Naive thymus-derived CD8-positive, alpha-beta T cell (primary cell): Measurements from ENCODE around the gene RPGRIP1L. TPM values are rescaled to one million over a fixed set of nuclear protein-coding genes. Genes with fewer than 3 reads are reported as not detected.

Source experiments
- ATAC-seq, 2 donors: fragments of 150-1000 bp; cut with Tn5 transposase in 1 of 2; sonication (Bioruptor Pico), chemical (Tn5 transposase) in 1 of 2; 1 replicate in 1 of 2; 2 replicates in 1 of 2; pipeline ENCODE4 v1.10.0; 2021; ENCODE audit warnings: mild to moderate bottlenecking in 2 of 2, moderate library complexity in 2 of 2
- POLR2A ChIA-PET: fragments of 350-600 bp; sonication (Branson Sonifier 250); formaldehyde crosslinking; loops from one replicate; lab custom pipeline; 2021; ENCODE audit warnings: antibody characterized with exemption; lab: Charles Lee
- DNase-seq, 10 donors: peaks; one replicate each; pipeline versions ENCODE4 v3.0.0 to v3.0.0-alpha.2; 2020 to 2022
- H3K27ac Mint-ChIP-seq, 10 donors: one replicate each; pipeline ENCODE4 v1.8.0; 2020 to 2022; ENCODE audit warnings: mild to moderate bottlenecking in 10 of 10, mixed read lengths in 10 of 10, moderate library complexity in 4 of 10, inconsistent platforms in 1 of 10
- H3K27me3 Mint-ChIP-seq, 5 donors: one replicate each; pipeline ENCODE4 v1.8.0; 2021 to 2022; ENCODE audit warnings: mixed read lengths in 5 of 5
- H3K36me3 Mint-ChIP-seq, 3 donors: one replicate each; pipeline ENCODE4 v1.8.0; 2020 to 2022; ENCODE audit warnings: mixed read lengths in 3 of 3, mild to moderate bottlenecking in 2 of 3, inconsistent platforms in 1 of 3
- H3K4me1 Mint-ChIP-seq, 4 donors: one replicate each; pipeline ENCODE4 v1.8.0; 2021 to 2022; ENCODE audit warnings: mixed read lengths in 4 of 4
- H3K4me3 Mint-ChIP-seq, 10 donors: one replicate each; pipeline ENCODE4 v1.8.0; 2020 to 2022; ENCODE audit warnings: mild to moderate bottlenecking in 10 of 10, mixed read lengths in 10 of 10, moderate library complexity in 6 of 10, inconsistent platforms in 1 of 10
- H3K9me3 Mint-ChIP-seq, 9 donors: one replicate each; pipeline ENCODE4 v1.8.0; 2020 to 2022; ENCODE audit warnings: mixed read lengths in 9 of 9, mild to moderate bottlenecking in 3 of 9, inconsistent platforms in 1 of 9, moderate library complexity in 1 of 9
- polyA plus RNA-seq, 3 donors: library from polyadenylated mRNA; unstranded; fragments of 300-500 nt; fragmentation: Illumina TruSeq; gene quantifications; one replicate each; pipeline ENCODE4 v1.2.3, GENCODE V29; 2021
- total RNA-seq, 8 experiments: library from RNA in 2 of 8; stranded (reverse) in 2 of 8; gene quantifications; one replicate each; pipeline ENCODE4 v1.2.3 and lab custom pipeline; 2021 to 2026

Gene RPGRIP1L
- total and polyA plus RNA-seq, 5 experiments from 2014 or later, result 2.5 to 5.3 (median 3.9) TPM

- POLR2A ChIA-PET, result no interaction called here
- Mint-ChIP-seq H3K27ac (no peak overlapping the region), H3K9me3 (no peaks in the 10 kb centered on the region), H3K27me3 (no peaks in the 10 kb centered on the region), H3K36me3 (no peaks in the 10 kb centered on the region), H3K4me1 (peaks cover 19 to 37% (median 31%) of the 10 kb centered on the region in 4 donors), H3K4me3 (no peak overlapping the region)
- DNase-seq (no peak), ATAC-seq (no peak)
Measured at GRCh38 chr16:53734908-53735307, 31.2 kb upstream of the RPGRIP1L start.

- no peak for DNase-seq
- peaks cover 24 to 47% (median 39%) of the 10 kb centered on the region in 4 donors for H3K4me1 Mint-ChIP-seq
- H3K9me3 Mint-ChIP-seq, result peaks cover 0 to 4% (median 0%) of the 10 kb centered on the region in 9 donors
- ATAC-seq, result no peak
- no peaks in the 10 kb centered on the region for H3K27me3 Mint-ChIP-seq
- H3K4me3 Mint-ChIP-seq, result no peak overlapping the region
- H3K27ac Mint-ChIP-seq, result peak overlapping the region in 1 of 10 donors; percentile 9
- H3K36me3 Mint-ChIP-seq, result peaks cover 0 to 5% (median 4%) of the 10 kb centered on the region in 3 donors
- POLR2A ChIA-PET, result no interaction called here
Measured at GRCh38 chr16:53732296-53732929, 28.8 kb upstream of the RPGRIP1L start.

GRCh38 chr16:53730693-53731092, 27.0 kb upstream of the RPGRIP1L start:
- H3K27me3 Mint-ChIP-seq, result no peaks in the 10 kb centered on the region
- H3K4me1 Mint-ChIP-seq, result peaks cover 19 to 46% (median 39%) of the 10 kb centered on the region in 4 donors
- DNase-seq (no peak), ATAC-seq (no peak)
- H3K36me3 Mint-ChIP-seq, result peaks cover 0 to 11% (median 10%) of the 10 kb centered on the region in 3 donors
- no peak overlapping the region for H3K4me3 Mint-ChIP-seq
- POLR2A ChIA-PET, result no interaction called here
- peaks cover 0 to 4% (median 0%) of the 10 kb centered on the region in 9 donors for H3K9me3 Mint-ChIP-seq
- no peak overlapping the region for H3K27ac Mint-ChIP-seq

GRCh38 chr16:53726625-53727024, 23.0 kb upstream of the RPGRIP1L start:
- H3K36me3 Mint-ChIP-seq, result peaks cover 0 to 21% (median 17%) of the 10 kb centered on the region in 3 donors
- POLR2A ChIA-PET, result no interaction called here
- no peak for ATAC-seq
- H3K9me3 Mint-ChIP-seq, result peaks cover 0 to 4% (median 0%) of the 10 kb centered on the region in 9 donors
- H3K27ac Mint-ChIP-seq, result no peak overlapping the region
- no peak overlapping the region for H3K4me3 Mint-ChIP-seq
- peaks cover 16 to 44% (median 33%) of the 10 kb centered on the region in 4 donors for H3K4me1 Mint-ChIP-seq
- no peak for DNase-seq
- no peaks in the 10 kb centered on the region for H3K27me3 Mint-ChIP-seq

GRCh38 chr16:53721017-53721416, 17.4 kb upstream of the RPGRIP1L start:
- H3K9me3 Mint-ChIP-seq, result no peaks in the 10 kb centered on the region
- H3K27ac Mint-ChIP-seq, result no peak overlapping the region
- POLR2A ChIA-PET, result no interaction called here
- ATAC-seq (no peak), DNase-seq (no peak)
- peaks cover 23 to 34% (median 26%) of the 10 kb centered on the region in 4 donors for H3K4me1 Mint-ChIP-seq
- H3K36me3 Mint-ChIP-seq, result peaks cover 0 to 18% (median 13%) of the 10 kb centered on the region in 3 donors
- H3K4me3 Mint-ChIP-seq, result no peak overlapping the region
- no peaks in the 10 kb centered on the region for H3K27me3 Mint-ChIP-seq

- POLR2A ChIA-PET, result no interaction called here
- H3K27ac Mint-ChIP-seq, result no peak overlapping the region
- peaks cover 0 to 22% (median 13%) of the 10 kb centered on the region in 3 donors for H3K36me3 Mint-ChIP-seq
- no peaks in the 10 kb centered on the region for H3K9me3 Mint-ChIP-seq
- no peaks in the 10 kb centered on the region for H3K27me3 Mint-ChIP-seq
- peaks cover 20 to 46% (median 36%) of the 10 kb centered on the region in 4 donors for H3K4me1 Mint-ChIP-seq
- no peak for DNase-seq
- H3K4me3 Mint-ChIP-seq, result no peak overlapping the region
- ATAC-seq, result no peak
Measured at GRCh38 chr16:53717577-53717976, 13.9 kb upstream of the RPGRIP1L start.

- Mint-ChIP-seq H3K27me3 (no peaks in the 10 kb centered on the region), H3K4me3 (no peak overlapping the region), H3K4me1 (peaks cover 17 to 46% (median 38%) of the 10 kb centered on the region in 4 donors), H3K27ac (no peak overlapping the region), H3K9me3 (no peaks in the 10 kb centered on the region), H3K36me3 (peaks cover 0 to 8% (median 4%) of the 10 kb centered on the region in 3 donors)
- no peak for DNase-seq
- POLR2A ChIA-PET, result interaction anchor here (0.5 kb wide), 1 partner anchor 179 kb away, joined by 3 read pairs; no protein-coding TSS in a partner anchor
- ATAC-seq, result no peak
Measured at GRCh38 chr16:53715023-53715384, 11.3 kb upstream of the RPGRIP1L start.

- H3K4me3 Mint-ChIP-seq, result no peak overlapping the region
- no peaks in the 10 kb centered on the region for H3K27me3 Mint-ChIP-seq
- H3K9me3 Mint-ChIP-seq, result no peaks in the 10 kb centered on the region
- POLR2A ChIA-PET, result no interaction called here
- H3K4me1 Mint-ChIP-seq, result peaks cover 16 to 42% (median 37%) of the 10 kb centered on the region in 4 donors
- H3K36me3 Mint-ChIP-seq, result peaks cover 0 to 8% (median 4%) of the 10 kb centered on the region in 3 donors
- H3K27ac Mint-ChIP-seq, result peak overlapping the region in 1 of 10 donors; percentile 49
- DNase-seq (no peak), ATAC-seq (no peak)
Measured at GRCh38 chr16:53714205-53715022, 10.8 kb upstream of the RPGRIP1L start.

- H3K4me1 Mint-ChIP-seq, result peaks cover 15 to 42% (median 38%) of the 10 kb centered on the region in 4 donors
- POLR2A ChIA-PET, result no interaction called here
- H3K27ac Mint-ChIP-seq, result peak overlapping the region in 1 of 10 donors; percentile 1
- H3K4me3 Mint-ChIP-seq, result no peak overlapping the region
- H3K27me3 Mint-ChIP-seq, result no peaks in the 10 kb centered on the region
- H3K9me3 Mint-ChIP-seq, result no peaks in the 10 kb centered on the region
- peaks cover 0 to 8% (median 4%) of the 10 kb centered on the region in 3 donors for H3K36me3 Mint-ChIP-seq
- ATAC-seq (no peak), DNase-seq (no peak)
Measured at GRCh38 chr16:53713403-53714204, 9.9 kb upstream of the RPGRIP1L start.

GRCh38 chr16:53712065-53712464, 8.4 kb upstream of the RPGRIP1L start:
- Mint-ChIP-seq H3K27me3 (no peaks in the 10 kb centered on the region), H3K36me3 (peaks cover 0 to 14% (median 11%) of the 10 kb centered on the region in 3 donors), H3K4me1 (peaks cover 16 to 52% (median 46%) of the 10 kb centered on the region in 4 donors), H3K4me3 (no peak overlapping the region), H3K27ac (no peak overlapping the region), H3K9me3 (no peaks in the 10 kb centered on the region)
- DNase-seq (no peak), ATAC-seq (no peak)
- POLR2A ChIA-PET, result no interaction called here

GRCh38 chr16:53711390-53711789, 7.7 kb upstream of the RPGRIP1L start:
- no peak for ATAC-seq
- H3K36me3 Mint-ChIP-seq, result peaks cover 0 to 14% (median 11%) of the 10 kb centered on the region in 3 donors
- H3K27ac Mint-ChIP-seq, result no peak overlapping the region
- no peaks in the 10 kb centered on the region for H3K9me3 Mint-ChIP-seq
- H3K4me3 Mint-ChIP-seq, result no peak overlapping the region
- POLR2A ChIA-PET, result no interaction called here
- DNase-seq, result no peak
- no peaks in the 10 kb centered on the region for H3K27me3 Mint-ChIP-seq
- peaks cover 15 to 57% (median 49%) of the 10 kb centered on the region in 4 donors for H3K4me1 Mint-ChIP-seq

GRCh38 chr16:53708490-53708889, 4.8 kb upstream of the RPGRIP1L start:
- Mint-ChIP-seq H3K4me1 (peaks cover 23 to 56% (median 52%) of the 10 kb centered on the region in 4 donors), H3K27me3 (no peaks in the 10 kb centered on the region), H3K27ac (no peak overlapping the region), H3K4me3 (no peak overlapping the region), H3K9me3 (no peaks in the 10 kb centered on the region), H3K36me3 (peaks cover 0 to 14% (median 11%) of the 10 kb centered on the region in 3 donors)
- ATAC-seq, result no peak
- POLR2A ChIA-PET, result no interaction called here
- DNase-seq, result no peak
